Esophagus (tissue), 2 donors: ENCODE measurements around the gene RPRM. TPM values are rescaled to one million over a fixed set of nuclear protein-coding genes. Genes with fewer than 3 reads are reported as not detected.
A peak's percentile ranks its signal among the peaks of the same experiment; 100 is the strongest.
"Not testable (repeated sequence)": the region's sequence is repeated elsewhere in the genome, so short reads cannot be mapped to it uniquely, and the experiment has no call there.

Experiments used
- H3K27ac ChIP-seq, 2 donors: one replicate each; pipeline ENCODE4 v1.5.1; 2013; ENCODE audit warnings: low read depth in 2 of 2, mild to moderate bottlenecking in 2 of 2, inconsistent platforms in 1 of 2, low read length in 1 of 2, moderate library complexity in 1 of 2
- H3K27me3 ChIP-seq, 2 donors: one replicate each; pipeline ENCODE4 v1.6.1; 2013; ENCODE audit warnings: low read length in 2 of 2, control low read depth in 1 of 2, mild to moderate bottlenecking in 1 of 2; ENCODE audit not compliant: insufficient read depth in 2 of 2, control insufficient read depth in 1 of 2
- H3K36me3 ChIP-seq, 2 donors: one replicate each; pipeline ENCODE4 v1.6.1; 2013; ENCODE audit warnings: low read length in 1 of 2; ENCODE audit not compliant: control insufficient read depth in 2 of 2, insufficient read depth in 2 of 2
- H3K4me1 ChIP-seq, 2 donors: one replicate each; pipeline ENCODE4 v1.6.1; 2013; ENCODE audit warnings: low read length in 1 of 2; ENCODE audit not compliant: control insufficient read depth in 2 of 2, insufficient read depth in 2 of 2
- H3K4me3 ChIP-seq, 2 donors: one replicate each; pipeline ENCODE4 v1.5.1; 2013; ENCODE audit warnings: low read length in 2 of 2, mild to moderate bottlenecking in 2 of 2, low read depth in 1 of 2, moderate library complexity in 1 of 2
- H3K9me3 ChIP-seq, 2 donors: one replicate each; pipeline ENCODE4 v1.6.1; 2013; ENCODE audit warnings: mild to moderate bottlenecking in 2 of 2, low read depth in 1 of 2, low read length in 1 of 2, moderate library complexity in 1 of 2; ENCODE audit not compliant: control insufficient read depth in 2 of 2, insufficient read depth in 1 of 2
- WGBS, 2 donors: extraction: QIAGEN DNeasy Blood & Tissue Kit; methylation state at CpG; one replicate each; pipeline ENCODE4 v1.1.7; 2013; 5-methylcytosine and 5-hydroxymethylcytosine counted together
- polyA plus RNA-seq, 2 donors: library from polyadenylated mRNA; stranded (reverse); fragments of 200-250 nt; gene quantifications; one replicate each; pipeline ENCODE4 v1.2.3, GENCODE V29; 2013
- donor health status: healthy with polysubstance abuse.
- donor health status: Bipolar disorder and iron deficiency.

RPRM gene
- under 1 TPM; 0.28 to 0.35 TPM for polyA plus RNA-seq

DNA sequence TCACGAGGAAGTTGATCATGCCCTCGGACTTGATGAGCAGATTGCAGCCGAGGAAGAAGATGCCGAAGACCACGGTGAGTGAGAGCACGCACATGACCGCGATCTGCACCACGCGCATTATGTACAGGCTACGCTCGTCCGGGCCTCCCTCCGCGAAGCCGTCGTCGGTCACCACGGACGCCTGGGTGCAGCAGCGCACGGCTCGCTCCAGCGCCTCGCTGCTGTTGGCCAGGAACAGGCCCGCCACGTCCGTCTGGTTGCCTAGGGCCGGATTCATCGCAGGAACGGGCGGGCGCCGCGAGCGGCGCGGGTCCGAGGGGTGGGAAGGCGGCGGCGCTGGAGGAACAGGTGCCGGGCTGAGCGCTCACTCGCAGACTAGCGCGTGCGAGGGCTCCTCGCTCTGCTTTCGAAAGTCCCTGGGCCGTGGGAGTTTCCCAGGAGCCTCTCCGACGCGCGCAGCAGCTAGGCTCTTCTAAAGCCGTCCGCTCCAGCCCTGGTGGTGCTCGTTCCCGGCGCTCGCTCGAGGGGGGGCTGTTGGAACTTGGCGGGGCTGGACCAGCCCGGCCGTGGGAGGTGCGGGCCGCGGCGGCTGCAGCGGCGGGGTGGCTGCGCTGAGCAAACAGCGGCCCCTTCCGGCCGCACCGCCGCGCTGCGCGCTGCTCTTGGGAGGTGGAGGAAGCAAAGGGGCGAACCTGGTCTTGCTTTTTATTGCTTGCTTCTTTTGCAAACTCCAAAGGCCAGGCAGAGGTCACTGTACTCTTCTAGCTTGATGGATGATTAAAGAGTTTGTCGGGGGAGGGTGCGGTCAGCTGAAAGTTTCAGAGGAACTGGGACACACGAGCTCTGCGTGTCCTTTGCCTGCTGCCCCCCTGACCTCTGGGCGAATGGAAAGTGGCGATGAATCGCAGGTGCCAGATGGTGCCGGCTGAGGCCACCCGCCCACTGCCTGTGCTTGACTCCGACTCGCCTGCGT, at the start of gene RPRM:
RPRM (minus strand) TSS at position 474 of the 973 bp plus-strand sequence; CDS start at position 277, 197 bp downstream.
- WGBS, 2 donors: 1 to 2% methylated on average over 90 to 93 of the region's 93 CpGs
- Histone ChIP-seq H3K36me3 (no peaks in the 10 kb centered on the region), H3K4me1 (peaks cover 0 to 10% of the 10 kb centered on the region in 2 donors), H3K9me3 (no peaks in the 10 kb centered on the region), H3K27me3 (no peaks in the 10 kb centered on the region), H3K27ac (no peak within 1 kb of the TSS), H3K4me3 (peak within 1 kb of the TSS; percentile 62)

DNA sequence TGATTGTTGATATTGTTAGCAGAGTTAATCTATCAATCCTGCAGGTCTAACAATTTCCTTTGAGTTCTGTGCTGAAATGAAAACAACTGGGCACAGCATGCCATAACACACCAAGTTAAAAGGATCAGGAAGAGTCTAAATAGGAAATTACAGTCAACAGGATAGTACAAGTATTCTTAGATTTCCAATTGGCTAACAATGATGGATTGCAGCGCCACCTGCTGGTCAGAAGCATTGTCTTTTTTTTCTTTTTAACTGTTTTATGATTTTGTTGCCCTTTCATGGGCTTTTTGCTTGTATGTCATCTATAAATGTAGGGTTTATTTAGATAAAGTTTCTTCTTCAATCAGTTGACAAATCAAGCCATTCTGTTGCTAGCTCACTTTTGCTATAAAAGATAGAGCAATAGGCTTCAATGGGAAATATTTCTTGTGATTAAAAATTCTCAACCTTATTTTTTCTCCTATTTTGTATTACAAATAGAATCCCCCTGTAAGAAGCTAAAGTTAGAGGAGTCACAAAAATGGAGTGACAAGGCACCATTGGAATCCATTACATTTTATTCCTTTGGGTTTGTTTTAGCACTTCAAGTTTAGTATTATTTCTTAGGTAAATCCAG, 40.8 kb upstream of the RPRM start:
- H3K27ac ChIP-seq: no peak overlapping the region
- WGBS, 2 donors: 0% methylated on average over 1 of the region's 1 CpG
- no peaks in the 10 kb centered on the region for H3K27me3 ChIP-seq
- no peaks in the 10 kb centered on the region for H3K4me1 ChIP-seq
- no peaks in the 10 kb centered on the region for H3K36me3 ChIP-seq
- no peaks in the 10 kb centered on the region for H3K9me3 ChIP-seq
- H3K4me3 ChIP-seq: no peak overlapping the region

DNA sequence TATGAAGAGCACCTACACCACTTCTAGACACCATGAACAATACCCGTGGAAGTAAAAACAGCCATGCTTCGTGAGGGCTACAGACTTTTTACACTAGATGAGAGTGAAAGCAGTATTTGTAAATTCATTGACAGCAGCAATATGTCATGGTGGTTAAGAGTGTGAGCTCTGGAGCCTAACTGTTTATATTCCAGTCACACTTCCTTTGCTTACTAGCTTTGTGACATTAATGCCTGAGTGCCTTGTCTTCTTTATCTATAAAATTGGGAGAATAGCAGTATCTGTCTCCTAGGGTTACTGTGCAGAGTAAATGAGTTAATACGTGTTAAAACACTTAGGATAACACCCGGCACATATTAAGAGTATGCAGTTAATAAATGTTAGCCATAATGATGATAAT, 33.8 kb upstream of the RPRM start:
- 66 to 67% methylated on average over 4 of the region's 4 CpGs for WGBS, 2 donors
- no peaks in the 10 kb centered on the region for H3K27me3 ChIP-seq
- peaks cover 0 to 4% of the 10 kb centered on the region in 2 donors for H3K9me3 ChIP-seq

DNA sequence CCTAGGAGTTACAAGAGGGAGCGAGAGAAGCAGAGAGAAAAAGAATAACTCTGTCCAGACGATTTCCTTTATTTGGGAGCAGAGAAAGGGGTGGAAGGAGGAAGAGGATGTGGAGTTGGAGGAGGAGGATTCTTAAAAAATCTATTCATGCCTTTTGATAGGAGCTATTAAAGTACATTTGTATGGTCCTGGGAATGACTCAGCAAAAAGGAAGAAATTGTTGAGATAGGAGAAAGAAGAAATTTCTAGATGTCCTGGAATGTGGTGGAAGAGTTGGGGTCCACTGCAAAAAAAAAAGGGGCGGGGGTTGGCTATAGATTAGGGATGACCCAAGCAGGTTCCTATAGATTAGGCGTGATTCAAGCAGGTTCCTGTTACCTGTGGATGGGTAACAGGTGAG, 32.4 kb upstream of the RPRM start:
- Histone ChIP-seq H3K4me1 (no peaks in the 10 kb centered on the region), H3K9me3 (peaks cover 0 to 4% of the 10 kb centered on the region in 2 donors), H3K36me3 (no peaks in the 10 kb centered on the region), H3K27ac (no peak overlapping the region), H3K4me3 (no peak overlapping the region), H3K27me3 (no peaks in the 10 kb centered on the region)
- WGBS, 2 donors: 79 to 84% methylated on average over 4 of the region's 4 CpGs

More for the DNA sequence above, 33.8 kb upstream of the RPRM start:
- Histone ChIP-seq H3K27ac (no peak overlapping the region), H3K36me3 (no peaks in the 10 kb centered on the region), H3K4me3 (no peak overlapping the region), H3K4me1 (no peaks in the 10 kb centered on the region)

DNA sequence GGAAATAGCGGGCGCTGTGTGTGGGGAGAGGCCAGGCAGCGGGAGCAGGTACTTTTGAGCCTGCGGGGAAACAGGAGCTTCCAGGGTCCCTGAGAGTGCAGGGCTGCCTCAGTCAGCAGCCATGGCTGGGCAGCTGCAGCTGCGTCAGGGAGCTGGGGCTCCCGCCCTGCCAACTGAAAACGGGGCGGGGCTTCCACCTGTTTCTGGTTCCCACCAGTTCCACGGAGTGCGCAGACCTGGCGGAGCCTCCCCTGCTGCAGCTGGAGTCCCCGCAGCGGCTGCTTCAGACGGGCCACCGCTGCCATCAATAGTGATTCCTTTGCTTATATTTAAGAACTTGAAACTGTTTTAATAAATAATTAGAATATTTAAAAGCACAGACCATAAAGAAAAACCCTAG, 30.6 kb upstream of the RPRM start:
- H3K9me3 ChIP-seq: peaks cover 0 to 4% of the 10 kb centered on the region in 2 donors
- H3K27me3 ChIP-seq: no peaks in the 10 kb centered on the region
- no peaks in the 10 kb centered on the region for H3K36me3 ChIP-seq
- H3K4me1 ChIP-seq: no peaks in the 10 kb centered on the region
- no peak overlapping the region for H3K4me3 ChIP-seq
- no peak overlapping the region for H3K27ac ChIP-seq
- 87 to 89% methylated on average over 15 of the region's 15 CpGs for WGBS, 2 donors

DNA sequence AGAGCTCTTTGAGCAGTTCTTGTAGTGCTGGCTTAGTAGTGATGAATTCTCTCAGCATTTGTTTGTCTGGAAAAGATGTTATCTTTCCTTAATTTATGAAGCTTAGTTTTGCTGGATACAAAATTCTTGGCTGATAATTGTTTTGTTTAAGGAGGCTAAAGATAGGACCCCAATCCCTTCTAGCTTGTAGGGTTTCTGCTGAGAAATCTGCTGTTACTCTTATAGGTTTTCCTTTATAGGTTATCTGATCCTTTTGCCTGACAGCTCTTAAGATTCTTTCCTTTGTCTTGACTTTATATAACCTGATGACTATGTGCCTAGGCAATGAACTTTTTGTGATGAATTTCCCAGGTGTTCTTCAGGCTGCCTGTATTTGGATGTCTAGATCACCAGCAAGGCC, 27.9 kb upstream of the RPRM start:
- not testable (repeated sequence) for H3K4me3 ChIP-seq, H3K27me3 ChIP-seq, H3K4me1 ChIP-seq, H3K36me3 ChIP-seq, H3K27ac ChIP-seq, H3K9me3 ChIP-seq

DNA sequence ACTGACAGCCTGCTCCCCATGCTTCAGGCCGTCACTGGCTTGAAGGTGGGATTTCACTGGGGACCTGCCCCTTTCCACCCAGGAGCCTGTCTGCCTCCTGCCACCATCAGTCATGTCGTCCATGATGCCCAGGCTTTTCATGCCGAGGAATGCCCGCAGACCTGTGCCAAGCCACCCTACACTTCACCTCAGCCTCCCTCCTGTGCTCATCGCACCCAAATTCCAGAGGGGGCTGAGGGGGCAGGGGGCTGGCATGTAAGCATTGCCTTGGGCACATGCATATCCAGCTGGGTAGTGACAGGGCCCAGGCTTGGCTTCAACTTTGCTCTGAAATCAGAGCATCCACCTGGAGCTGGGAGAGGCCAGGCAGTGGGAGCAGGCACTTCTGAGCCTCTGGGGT, 20.9 kb upstream of the RPRM start:
- WGBS, 2 donors: 79 to 81% methylated on average over 5 of the region's 5 CpGs
- Histone ChIP-seq H3K4me1 (peaks cover 0 to 3% of the 10 kb centered on the region in 2 donors), H3K4me3 (no peak overlapping the region), H3K36me3 (no peaks in the 10 kb centered on the region), H3K9me3 (no peaks in the 10 kb centered on the region), H3K27me3 (no peaks in the 10 kb centered on the region), H3K27ac (no peak overlapping the region)

DNA sequence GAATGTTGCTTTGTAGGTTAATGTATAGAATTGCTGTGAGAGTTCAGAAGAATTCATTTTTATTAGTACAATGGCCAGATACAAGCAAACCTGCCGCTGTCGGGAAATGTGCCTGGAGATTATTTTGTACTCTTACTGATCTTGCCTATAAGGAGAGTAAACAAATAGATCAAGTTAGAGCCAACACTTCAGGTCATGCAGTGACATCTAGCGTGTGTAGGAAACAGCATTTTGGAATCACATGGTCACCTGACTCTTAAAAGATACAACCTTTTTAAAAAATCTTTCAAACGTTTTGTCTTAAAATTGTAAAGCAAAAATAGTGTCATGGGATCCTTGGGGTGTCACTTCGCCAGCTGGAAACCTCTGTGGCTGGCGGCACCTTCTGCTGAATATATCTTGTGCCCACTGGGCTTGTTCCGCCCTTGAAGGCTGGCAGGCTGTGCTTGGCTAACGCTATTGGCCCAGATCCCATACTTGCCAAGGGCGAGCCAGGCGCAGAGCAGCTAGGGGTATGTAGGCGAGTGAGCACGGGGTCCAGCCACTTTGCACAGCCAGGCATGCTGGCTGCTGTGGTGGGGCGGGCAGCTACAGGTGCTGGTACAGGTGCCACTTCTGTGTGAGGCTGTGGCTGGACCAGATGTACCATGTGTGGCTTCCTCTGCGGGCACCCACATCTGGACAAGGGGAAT, 19.5 kb upstream of the RPRM start:
- 56 to 62% methylated on average over 14 of the region's 14 CpGs for WGBS, 2 donors
- Histone ChIP-seq H3K9me3 (no peaks in the 10 kb centered on the region), H3K27me3 (no peaks in the 10 kb centered on the region), H3K36me3 (no peaks in the 10 kb centered on the region), H3K4me3 (no peak overlapping the region), H3K4me1 (peaks cover 0 to 3% of the 10 kb centered on the region in 2 donors), H3K27ac (no peak overlapping the region)

DNA sequence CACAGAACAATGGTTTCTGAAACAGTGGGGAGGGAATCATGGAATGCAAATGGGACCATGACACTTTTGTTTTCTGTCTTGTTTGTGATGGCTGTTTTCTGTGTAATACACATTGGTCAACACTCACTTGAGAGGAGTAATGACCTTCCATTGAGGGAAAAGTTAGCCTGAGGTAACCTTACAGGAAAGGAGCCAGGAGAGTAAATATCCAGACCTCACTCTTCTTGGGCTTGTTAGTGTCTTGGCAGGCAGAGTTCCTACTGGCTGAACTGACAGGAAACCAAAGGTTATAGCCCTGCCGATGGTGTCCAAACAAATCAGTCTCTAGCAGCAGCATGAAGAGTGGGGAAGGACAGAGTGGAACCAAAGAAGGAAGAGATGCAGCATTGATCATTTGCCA, 17.2 kb upstream of the RPRM start:
- Histone ChIP-seq H3K4me1 (peaks cover 0 to 3% of the 10 kb centered on the region in 2 donors), H3K4me3 (no peak overlapping the region), H3K27ac (no peak overlapping the region), H3K9me3 (no peaks in the 10 kb centered on the region), H3K27me3 (no peaks in the 10 kb centered on the region), H3K36me3 (no peaks in the 10 kb centered on the region)
- WGBS, 2 donors: 4 to 5% methylated on average over 1 of the region's 1 CpG
